MCF 10A (cell line): Measurements from ENCODE around the gene ANKZF1. TPM values are rescaled to one million over a fixed set of nuclear protein-coding genes. Genes with fewer than 3 reads are reported as not detected.
"Not testable (repeated sequence)": the region's sequence is repeated elsewhere in the genome, so short reads cannot be mapped to it uniquely, and the experiment has no call there.

ENCODE experiments used
- BruUV-seq: library from RNA; stranded (reverse); fragments of 400-500 nt; replicated peaks from 2 replicates; lab custom pipeline; 2021; lab: Mats Ljungman, UMichigan
- CTCF ChIA-PET: fragments of 300-600 bp; sonication (Branson Sonifier 250); formaldehyde crosslinking; extraction: SDS; loops from one replicate; lab custom pipeline; 2021; ENCODE audit warnings: antibody characterized with exemption, inconsistent platforms; lab: Yijun Ruan, JAX
- POLR2A ChIA-PET: fragments of 300-600, 350-650 bp; sonication (Branson Sonifier 250); formaldehyde crosslinking; extraction: SDS; loops from one replicate; lab custom pipeline; 2020; ENCODE audit warnings: antibody characterized with exemption, inconsistent platforms; lab: Yijun Ruan, JAX
- DNase-seq: peaks from one replicate; pipeline ENCODE4 v3.0.0-alpha.2; 2018; ENCODE audit not compliant: unreplicated experiment
- H3K27ac Mint-ChIP-seq: one replicate; pipeline ENCODE4 v1.8.0; 2022; ENCODE audit warnings: mild to moderate bottlenecking, low read depth, mixed read lengths; ENCODE audit not compliant: unreplicated experiment
- H3K27me3 Mint-ChIP-seq: one replicate; pipeline ENCODE4 v1.8.0; 2022; ENCODE audit warnings: mixed read lengths; ENCODE audit not compliant: insufficient read depth, unreplicated experiment
- H3K36me3 Mint-ChIP-seq: one replicate; pipeline ENCODE4 v1.8.0; 2022; ENCODE audit warnings: mild to moderate bottlenecking, moderate library complexity, mixed read lengths; ENCODE audit not compliant: insufficient read depth, unreplicated experiment
- H3K4me1 Mint-ChIP-seq: one replicate; pipeline ENCODE4 v1.8.0; 2022; ENCODE audit warnings: mixed read lengths; ENCODE audit not compliant: insufficient read depth, unreplicated experiment
- H3K4me3 Mint-ChIP-seq: one replicate; pipeline ENCODE4 v1.8.0; 2022; ENCODE audit warnings: mild to moderate bottlenecking, moderate library complexity, mixed read lengths; ENCODE audit not compliant: unreplicated experiment
- H3K9me3 Mint-ChIP-seq: one replicate; pipeline ENCODE4 v1.8.0; 2022; ENCODE audit warnings: mixed read lengths; ENCODE audit not compliant: unreplicated experiment
- intact Hi-C: fragments of 100-400 bp; cut with micrococcal nuclease; formaldehyde crosslinking; loops from 2 replicates; pipeline ENCODE4 v1.14.1; 2022
- total RNA-seq: library from RNA; stranded (reverse); gene quantifications from 2 replicates; pipeline ENCODE4 v1.2.3, GENCODE V29; 2022
- TF ChIP-seq, protein P1 (sequence below): fragments of 200-600 bp; IDR thresholded peaks from one replicate; pipeline ENCODE4 v1.8.0; 2022; ENCODE audit warnings: antibody characterized with exemption, mild to moderate bottlenecking; ENCODE audit not compliant: unreplicated experiment

The ANKZF1 gene
- total RNA-seq, 1 experiment from 2014 or later = 45.6 TPM

DNA sequence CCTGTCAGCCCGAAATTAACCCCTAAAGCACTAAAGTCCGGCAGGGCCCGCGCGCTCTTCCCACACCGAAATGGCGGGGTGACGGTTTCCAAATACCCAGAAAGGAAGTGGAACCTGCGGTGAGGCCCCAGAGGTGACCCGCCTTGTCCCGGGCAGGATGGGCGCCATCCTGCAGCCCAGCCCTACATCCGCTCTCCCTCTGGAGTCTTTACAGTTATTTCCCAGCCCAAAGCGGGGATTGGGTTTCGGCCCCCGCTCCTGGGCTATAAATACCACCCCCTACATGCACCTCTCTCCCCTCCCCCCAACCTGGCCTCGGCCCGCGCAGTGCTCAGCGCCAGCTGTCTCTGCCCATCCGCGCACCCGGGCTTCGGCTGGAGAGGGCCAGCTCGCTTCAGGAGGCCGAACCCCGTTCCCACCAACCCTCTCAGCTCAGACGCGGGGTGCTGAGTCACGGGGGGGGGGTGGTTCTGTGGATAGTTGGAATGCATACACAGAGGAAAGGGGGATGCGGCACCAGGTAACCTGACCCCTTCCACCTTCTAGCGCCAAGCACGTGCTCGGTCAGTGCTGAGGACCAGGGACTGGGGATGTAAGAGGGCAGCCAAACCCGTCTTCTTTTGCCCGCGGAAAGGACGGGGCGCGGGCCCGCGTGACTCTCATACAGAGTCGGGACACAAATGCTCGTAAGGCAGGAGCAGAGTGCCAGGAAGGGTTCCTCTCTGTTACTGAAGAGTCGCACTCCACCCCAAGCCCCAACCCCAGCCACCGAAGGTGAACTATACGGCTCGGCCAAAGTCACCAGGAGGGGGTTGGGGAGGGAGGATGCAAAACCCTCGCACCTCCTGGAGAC lies 23.5 kb downstream of the ANKZF1 start, which contains the start of gene TUBA4B:
Gene TUBA4B, plus strand, starts transcription at position 344 of the 853 bp plus-strand sequence. Its CDS starts 165 bp downstream, at position 509.
- BruUV-seq = TSS peak; percentile 62
- intact Hi-C loops = loop anchor here (1.0 to 2.0 kb wide), 4 partner anchors 21 to 76 kb away; partner anchors contain the start of genes ABCB6, CNPPD1 and DNAJB2
- CTCF ChIA-PET = interaction anchor here (0.6 to 10.3 kb wide), 11 partner anchors 21 to 403 kb away, joined by 3 to 123 read pairs (median 3); no protein-coding TSS in a partner anchor

DNA sequence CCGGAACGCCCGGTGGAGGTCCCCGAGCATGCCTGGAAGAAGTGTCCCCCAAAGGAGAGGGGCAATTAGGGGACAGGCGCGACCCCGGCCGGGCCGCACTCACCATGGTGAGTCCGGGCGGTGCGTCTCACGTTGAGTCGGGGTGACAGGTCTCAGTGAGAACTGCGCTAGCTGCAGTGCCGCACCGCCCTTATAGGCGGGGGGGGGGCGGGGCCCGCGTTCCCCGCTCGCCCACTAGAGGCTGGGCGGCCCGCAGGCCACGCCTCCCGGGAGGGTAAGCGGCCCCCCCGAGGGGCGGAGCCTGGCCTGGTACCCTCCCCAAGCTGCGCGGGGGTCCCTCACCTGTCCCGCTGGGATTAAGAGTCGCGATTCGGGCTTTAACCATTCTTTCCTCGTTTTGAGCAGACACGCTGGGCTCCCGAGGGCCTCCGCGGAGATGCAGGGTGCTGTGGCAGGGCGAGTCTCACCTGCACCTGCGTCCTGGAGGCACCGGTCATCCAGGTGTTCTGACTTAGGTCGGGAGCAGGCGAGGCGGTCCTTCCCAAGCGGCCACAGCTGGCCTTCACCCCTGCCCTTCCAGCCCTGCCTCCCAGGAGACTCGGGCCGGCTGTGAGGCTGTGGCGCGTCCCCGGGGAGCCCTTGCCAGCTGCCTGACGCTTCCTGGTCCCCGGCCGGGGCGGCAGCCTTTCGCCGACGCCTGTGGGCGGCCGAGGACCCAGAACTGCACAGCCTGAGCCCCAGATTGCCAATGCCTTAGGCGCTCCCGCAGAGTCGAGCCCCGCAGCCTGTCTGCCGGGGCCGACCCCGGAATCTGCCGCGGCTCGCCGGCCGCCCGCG lies 24.4 kb downstream of the ANKZF1 start, which contains the start of gene TUBA4A:
Gene TUBA4A, minus strand, starts transcription at position 166 of the 837 bp plus-strand sequence. Its CDS starts 60 bp downstream, at position 106.
- H3K4me1 Mint-ChIP-seq = peaks cover 35% of the 10 kb centered on the region
- TF ChIP-seq, protein P1, sequence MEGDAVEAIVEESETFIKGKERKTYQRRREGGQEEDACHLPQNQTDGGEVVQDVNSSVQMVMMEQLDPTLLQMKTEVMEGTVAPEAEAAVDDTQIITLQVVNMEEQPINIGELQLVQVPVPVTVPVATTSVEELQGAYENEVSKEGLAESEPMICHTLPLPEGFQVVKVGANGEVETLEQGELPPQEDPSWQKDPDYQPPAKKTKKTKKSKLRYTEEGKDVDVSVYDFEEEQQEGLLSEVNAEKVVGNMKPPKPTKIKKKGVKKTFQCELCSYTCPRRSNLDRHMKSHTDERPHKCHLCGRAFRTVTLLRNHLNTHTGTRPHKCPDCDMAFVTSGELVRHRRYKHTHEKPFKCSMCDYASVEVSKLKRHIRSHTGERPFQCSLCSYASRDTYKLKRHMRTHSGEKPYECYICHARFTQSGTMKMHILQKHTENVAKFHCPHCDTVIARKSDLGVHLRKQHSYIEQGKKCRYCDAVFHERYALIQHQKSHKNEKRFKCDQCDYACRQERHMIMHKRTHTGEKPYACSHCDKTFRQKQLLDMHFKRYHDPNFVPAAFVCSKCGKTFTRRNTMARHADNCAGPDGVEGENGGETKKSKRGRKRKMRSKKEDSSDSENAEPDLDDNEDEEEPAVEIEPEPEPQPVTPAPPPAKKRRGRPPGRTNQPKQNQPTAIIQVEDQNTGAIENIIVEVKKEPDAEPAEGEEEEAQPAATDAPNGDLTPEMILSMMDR = no peak
- H3K4me3 Mint-ChIP-seq = peak within 1 kb of the TSS; percentile 91
- peak within 1 kb of the TSS; percentile 51 for H3K27ac Mint-ChIP-seq
- H3K27me3 Mint-ChIP-seq = no peaks in the 10 kb centered on the region
- CTCF ChIA-PET = interaction anchor here (0.6 to 10.3 kb wide), 7 partner anchors 12 to 280 kb away, joined by 3 to 123 read pairs (median 8); no protein-coding TSS in a partner anchor
- H3K9me3 Mint-ChIP-seq = no peaks in the 10 kb centered on the region
- no TSS peak for BruUV-seq
- H3K36me3 Mint-ChIP-seq = peaks cover 37% of the 10 kb centered on the region
- intact Hi-C loops = loop anchor here (1.0 to 2.0 kb wide), 4 partner anchors 20 to 77 kb away; partner anchors contain the start of genes ABCB6, CNPPD1 and DNAJB2
- DNase-seq = peak; percentile 84
- POLR2A ChIA-PET = interaction anchor here (0.6 to 14.1 kb wide), 17 partner anchors 9 to 344 kb away, joined by 3 to 401 read pairs (median 9); partner anchors contain the start of genes ABCB6, ANKZF1, ATG9A and CNPPD1

More for the DNA sequence above, 23.5 kb downstream of the ANKZF1 start, which contains the start of gene TUBA4B:
- POLR2A ChIA-PET = interaction anchor here (0.6 to 14.1 kb wide), 20 partner anchors 8 to 559 kb away, joined by 3 to 401 read pairs (median 6); partner anchors contain the start of genes ABCB6, ANKZF1, ATG9A and CNPPD1
- Mint-ChIP-seq H3K27me3 (no peaks in the 10 kb centered on the region), H3K36me3 (peaks cover 42% of the 10 kb centered on the region), H3K27ac (peak within 1 kb of the TSS; percentile 51), H3K9me3 (no peaks in the 10 kb centered on the region), H3K4me1 (peaks cover 42% of the 10 kb centered on the region), H3K4me3 (peak within 1 kb of the TSS; percentile 91)
- TF ChIP-seq, protein P1 = no peak
- DNase-seq = peak; percentile 75

DNA sequence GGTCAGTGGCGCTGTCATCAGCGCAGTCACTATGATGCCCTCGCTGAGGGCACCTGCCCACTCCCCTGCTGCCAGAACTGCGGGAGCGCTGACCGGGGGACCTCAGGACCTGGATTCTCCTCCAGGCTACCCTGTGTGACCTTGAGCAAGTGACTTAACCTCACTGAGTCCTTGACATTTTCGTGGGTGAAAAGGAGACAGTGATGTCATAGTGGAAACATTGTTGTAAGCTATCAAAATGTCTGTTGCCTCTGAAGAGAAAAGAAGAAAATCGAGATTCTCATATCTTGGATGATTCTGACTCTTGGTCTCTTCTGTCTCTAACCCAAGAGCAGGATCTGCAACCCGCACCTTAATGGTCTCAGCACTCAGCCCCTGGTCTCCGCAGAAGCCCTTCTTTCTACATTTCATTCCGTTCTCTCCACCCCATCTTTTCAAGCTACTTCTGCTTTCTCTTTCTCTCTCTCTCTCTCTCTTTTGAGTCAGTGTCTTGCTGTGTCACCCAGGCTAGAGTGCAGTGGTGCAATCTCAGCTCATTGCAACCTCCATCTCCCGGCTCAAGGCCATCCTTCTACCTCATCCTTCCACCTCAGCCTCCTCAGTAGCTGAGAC lies 25.1 kb downstream of the ANKZF1 start:
- H3K9me3 Mint-ChIP-seq = no peaks in the 10 kb centered on the region
- no peak overlapping the region for H3K27ac Mint-ChIP-seq
- no TSS peak for BruUV-seq
- intact Hi-C loops = no loop called here
- TF ChIP-seq, protein P1 = no peak
- ChIA-PET CTCF (interaction anchor here (0.6 to 3.4 kb wide), 7 partner anchors 11 to 274 kb away, joined by 3 to 20 read pairs (median 5); no protein-coding TSS in a partner anchor), POLR2A (interaction anchor here (0.6 to 14.1 kb wide), 14 partner anchors 10 to 78 kb away, joined by 3 to 401 read pairs (median 20); partner anchors contain the start of genes ABCB6, ANKZF1, ATG9A and CNPPD1)
- DNase-seq = no peak
- no peaks in the 10 kb centered on the region for H3K27me3 Mint-ChIP-seq
- peak overlapping the region; percentile 91 for H3K4me3 Mint-ChIP-seq
- H3K36me3 Mint-ChIP-seq = peaks cover 31% of the 10 kb centered on the region
- peaks cover 28% of the 10 kb centered on the region for H3K4me1 Mint-ChIP-seq

DNA sequence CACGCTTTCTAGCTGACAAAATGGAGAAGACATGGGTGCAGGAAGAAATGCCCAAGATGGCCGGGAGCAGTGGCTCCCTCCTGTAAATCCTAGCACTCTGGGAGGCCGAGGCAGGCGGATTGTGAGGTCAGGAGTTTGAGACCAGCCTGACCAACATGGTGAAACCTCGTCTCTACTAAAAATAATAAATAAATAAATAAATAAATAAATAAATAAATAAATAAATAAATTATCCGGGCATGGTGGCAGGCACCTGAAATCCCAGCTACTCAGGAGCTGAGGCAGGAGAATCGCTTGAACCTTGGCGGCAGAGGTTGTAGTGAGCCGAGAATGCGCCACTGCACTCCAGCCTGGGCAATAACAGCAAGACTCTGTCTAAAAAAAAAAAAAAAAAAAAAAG lies 29.3 kb downstream of the ANKZF1 start:
- POLR2A ChIA-PET = interaction anchor here (0.7 to 11.7 kb wide), 2 partner anchors 18 to 53 kb away, joined by 3 to 263 read pairs; partner anchors contain the start of gene DNAJB2
- BruUV-seq, intact Hi-C loops, H3K36me3 Mint-ChIP-seq, H3K4me1 Mint-ChIP-seq, DNase-seq, H3K27me3 Mint-ChIP-seq, H3K27ac Mint-ChIP-seq, H3K4me3 Mint-ChIP-seq, H3K9me3 Mint-ChIP-seq: not testable (repeated sequence)
- CTCF ChIA-PET = interaction anchor here (0.7 to 2.3 kb wide), 4 partner anchors 13 to 40 kb away, joined by 3 to 12 read pairs (median 6); partner anchors contain the start of gene STK16
